Activated B cell treated with CpG ODN at 0.5 μM for 24 hours (primary cell): ENCODE results near the gene CERS4. TPM values are rescaled to one million over a fixed set of nuclear protein-coding genes. Genes with fewer than 3 reads are reported as not detected.

Source experiments
- ATAC-seq: fragments of 200-7000 bp; cut with Tn5 transposase; one replicate; pipeline ENCODE4 v1.10.0; 2021; ENCODE audit warnings: low read depth, mild to moderate bottlenecking, moderate library complexity
- CTCF ChIA-PET: fragments of 350-600 bp; sonication (Branson Sonifier 250); formaldehyde crosslinking; loops from one replicate; lab custom pipeline; 2021; ENCODE audit warnings: antibody characterized with exemption; lab: Charles Lee
- POLR2A ChIA-PET: fragments of 350-600 bp; sonication (Branson Sonifier 250); formaldehyde crosslinking; loops from one replicate; lab custom pipeline; 2021; ENCODE audit warnings: antibody characterized with exemption; lab: Charles Lee
- DNase-seq: peaks from one replicate; pipeline ENCODE4 v3.0.0; 2022
- H3K27ac Mint-ChIP-seq: one replicate; pipeline ENCODE4 v1.8.0; 2020; ENCODE audit warnings: mixed read lengths
- H3K27me3 Mint-ChIP-seq: one replicate; pipeline ENCODE4 v1.8.0; 2021; ENCODE audit warnings: mixed read lengths
- H3K36me3 Mint-ChIP-seq: one replicate; pipeline ENCODE4 v1.8.0; 2021; ENCODE audit warnings: low read depth, mixed read lengths
- H3K4me1 Mint-ChIP-seq: one replicate; pipeline ENCODE4 v1.8.0; 2021; ENCODE audit warnings: mixed read lengths
- H3K4me3 Mint-ChIP-seq: one replicate; pipeline ENCODE4 v1.8.0; 2020; ENCODE audit warnings: mild to moderate bottlenecking, mixed read lengths
- H3K9me3 Mint-ChIP-seq: one replicate; pipeline ENCODE4 v1.8.0; 2020; ENCODE audit warnings: mixed read lengths
- intact Hi-C: fragments of 100-400 bp; cut with micrococcal nuclease; formaldehyde crosslinking; loops from one replicate; pipeline ENCODE4 v1.15.1; 2024
- total RNA-seq: library from RNA; stranded (reverse); gene quantifications from 2 replicates; pipeline ENCODE4 v1.2.3, GENCODE V29; 2022
- TF ChIP-seq, protein P1 (sequence below): fragments of 200-600 bp; IDR thresholded peaks from one replicate; pipeline ENCODE4 v1.8.0; 2022; ENCODE audit warnings: antibody characterized with exemption, mild to moderate bottlenecking

Gene CERS4
- total RNA-seq, 1 donor from 2014 or later = 112 TPM

DNA sequence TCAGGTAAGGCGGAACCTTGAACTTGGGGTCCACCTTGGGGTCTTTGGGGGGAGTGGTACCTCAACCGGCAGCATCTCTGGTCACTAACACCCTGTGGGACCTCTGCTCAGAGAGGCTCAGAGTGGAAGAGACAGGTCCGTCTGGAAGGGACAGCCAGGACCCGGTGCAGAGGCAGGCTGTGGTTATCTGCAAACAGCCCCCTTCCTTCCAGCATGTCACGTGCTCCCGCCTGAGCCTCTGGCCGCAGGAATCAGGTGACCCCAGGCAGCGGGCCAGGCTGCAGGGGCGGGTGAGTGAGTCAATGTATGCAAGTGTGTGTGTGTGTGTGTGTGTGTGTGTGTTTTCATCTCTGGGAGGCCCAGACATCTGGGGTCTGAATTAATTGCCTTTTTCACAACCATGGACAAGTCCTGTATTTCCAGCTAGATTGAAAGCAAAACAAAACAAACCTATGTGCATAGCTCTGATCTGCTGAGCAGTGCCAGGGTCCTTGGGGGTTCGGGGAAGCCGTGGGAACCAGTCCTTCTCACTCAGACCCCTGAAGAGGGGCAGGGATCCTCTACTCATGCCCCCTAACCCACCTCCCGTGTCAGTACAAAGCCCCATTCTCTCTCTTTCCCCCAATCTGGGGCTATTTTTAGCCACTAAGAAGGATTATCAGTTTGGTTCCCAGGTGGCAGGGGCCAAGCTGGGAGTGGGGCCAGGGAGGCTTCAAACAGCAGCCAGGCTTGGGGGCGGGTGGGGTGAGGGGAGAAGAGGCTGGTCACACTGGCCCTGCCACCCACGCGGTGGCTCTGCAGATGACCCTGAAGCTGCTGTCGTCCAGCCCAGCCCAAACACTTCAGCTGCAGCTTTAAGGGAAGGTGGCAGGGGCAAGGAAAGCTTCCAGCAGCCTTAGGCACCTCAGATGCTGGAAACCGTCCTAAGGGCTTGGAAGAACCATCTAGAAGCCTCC, 31.4 kb downstream of the CERS4 start:
- intact Hi-C loops = loop anchor here (2.0 to 5.0 kb wide), 2 partner anchors 46 to 83 kb away; no protein-coding TSS in a partner anchor
- ChIA-PET POLR2A (interaction anchor here (0.5 to 2.6 kb wide), 8 partner anchors 18 to 177 kb away, joined by 3 to 22 read pairs (median 6); partner anchors contain the start of gene CERS4), CTCF (interaction anchor here (0.6 to 1.8 kb wide), 2 partner anchors 82 to 910 kb away, joined by 3 to 7 read pairs; no protein-coding TSS in a partner anchor)
- peak; percentile 88 for ATAC-seq
- TF ChIP-seq, protein P1, sequence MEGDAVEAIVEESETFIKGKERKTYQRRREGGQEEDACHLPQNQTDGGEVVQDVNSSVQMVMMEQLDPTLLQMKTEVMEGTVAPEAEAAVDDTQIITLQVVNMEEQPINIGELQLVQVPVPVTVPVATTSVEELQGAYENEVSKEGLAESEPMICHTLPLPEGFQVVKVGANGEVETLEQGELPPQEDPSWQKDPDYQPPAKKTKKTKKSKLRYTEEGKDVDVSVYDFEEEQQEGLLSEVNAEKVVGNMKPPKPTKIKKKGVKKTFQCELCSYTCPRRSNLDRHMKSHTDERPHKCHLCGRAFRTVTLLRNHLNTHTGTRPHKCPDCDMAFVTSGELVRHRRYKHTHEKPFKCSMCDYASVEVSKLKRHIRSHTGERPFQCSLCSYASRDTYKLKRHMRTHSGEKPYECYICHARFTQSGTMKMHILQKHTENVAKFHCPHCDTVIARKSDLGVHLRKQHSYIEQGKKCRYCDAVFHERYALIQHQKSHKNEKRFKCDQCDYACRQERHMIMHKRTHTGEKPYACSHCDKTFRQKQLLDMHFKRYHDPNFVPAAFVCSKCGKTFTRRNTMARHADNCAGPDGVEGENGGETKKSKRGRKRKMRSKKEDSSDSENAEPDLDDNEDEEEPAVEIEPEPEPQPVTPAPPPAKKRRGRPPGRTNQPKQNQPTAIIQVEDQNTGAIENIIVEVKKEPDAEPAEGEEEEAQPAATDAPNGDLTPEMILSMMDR = no peak
- Mint-ChIP-seq H3K4me1 (peaks cover 57% of the 10 kb centered on the region), H3K27me3 (no peaks in the 10 kb centered on the region), H3K4me3 (peak overlapping the region; percentile 36), H3K36me3 (peaks cover 50% of the 10 kb centered on the region), H3K27ac (peak overlapping the region; percentile 54), H3K9me3 (no peaks in the 10 kb centered on the region)
- DNase-seq = peak; percentile 34

DNA sequence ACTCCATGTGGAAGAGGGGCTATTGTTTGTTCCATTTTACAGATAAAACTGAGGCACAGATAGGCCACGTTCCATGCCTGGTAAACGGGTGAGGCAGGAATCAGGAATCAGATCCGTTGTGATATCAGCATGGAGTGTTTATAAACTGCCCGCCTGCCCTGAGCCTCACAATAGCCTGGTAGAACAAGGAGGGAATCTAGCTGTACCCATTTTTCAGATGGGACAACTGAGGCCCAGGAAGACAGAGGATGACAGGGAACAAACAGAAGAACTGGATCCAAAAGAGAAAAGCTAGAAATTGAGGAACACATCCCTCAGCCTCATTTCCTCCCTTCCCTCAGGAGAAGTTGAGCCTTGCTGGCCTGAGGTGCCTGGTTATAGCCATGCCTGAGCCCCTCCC, 32.5 kb downstream of the CERS4 start:
- H3K4me1 Mint-ChIP-seq = peaks cover 54% of the 10 kb centered on the region
- intact Hi-C loops = loop anchor here (2.0 to 5.0 kb wide), 2 partner anchors 47 to 84 kb away; no protein-coding TSS in a partner anchor
- H3K9me3 Mint-ChIP-seq = no peaks in the 10 kb centered on the region
- peaks cover 51% of the 10 kb centered on the region for H3K36me3 Mint-ChIP-seq
- H3K27me3 Mint-ChIP-seq = no peaks in the 10 kb centered on the region
- no peak for DNase-seq
- CTCF ChIA-PET = interaction anchor here (0.6 to 3.2 kb wide), 2 partner anchors 83 to 911 kb away, joined by 3 to 15 read pairs; no protein-coding TSS in a partner anchor
- no peak overlapping the region for H3K4me3 Mint-ChIP-seq
- ATAC-seq = no peak
- POLR2A ChIA-PET = interaction anchor here (0.6 to 2.8 kb wide), 3 partner anchors 31 to 183 kb away, joined by 3 to 7 read pairs (median 4); no protein-coding TSS in a partner anchor
- peak overlapping the region; percentile 12 for H3K27ac Mint-ChIP-seq
- TF ChIP-seq, protein P1 = no peak

DNA sequence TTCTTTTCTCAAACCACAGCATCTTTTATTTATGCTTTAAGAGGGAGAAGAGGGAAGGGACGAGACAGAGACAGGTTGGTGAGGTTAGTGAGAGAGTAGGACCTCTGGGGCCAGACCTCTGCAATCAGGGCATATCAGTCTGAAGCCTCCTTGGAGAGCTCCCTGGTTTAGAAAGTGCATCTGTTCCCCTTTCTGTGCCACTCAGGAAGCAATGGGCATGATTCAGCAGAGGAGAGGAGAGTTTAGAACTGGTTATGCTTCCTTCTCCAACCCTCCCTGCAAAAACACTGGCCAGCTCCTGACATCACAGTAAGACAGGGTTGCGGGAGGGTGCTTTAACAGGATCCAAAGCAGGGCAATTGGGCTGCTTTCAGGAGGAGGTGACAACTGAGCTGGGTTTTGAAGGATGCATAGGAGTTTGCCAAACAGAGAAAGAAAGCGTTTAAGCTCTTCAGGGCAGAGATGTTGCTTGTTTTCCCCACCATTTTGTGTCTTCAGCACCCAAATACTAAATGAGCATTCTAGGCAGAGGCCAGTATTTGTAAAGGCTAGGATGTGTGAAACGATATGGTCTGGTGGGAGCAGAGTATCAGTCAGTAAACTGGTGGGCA, 33.1 kb downstream of the CERS4 start:
- ChIA-PET POLR2A (interaction anchor here (1.9 to 2.8 kb wide), 2 partner anchors 32 to 47 kb away, joined by 7 to 12 read pairs; no protein-coding TSS in a partner anchor), CTCF (interaction anchor here (1.3 to 3.2 kb wide), 2 partner anchors 84 to 298 kb away, joined by 3 to 15 read pairs; partner anchors contain the start of gene TIMM44)
- Mint-ChIP-seq H3K36me3 (peaks cover 54% of the 10 kb centered on the region), H3K4me3 (no peak overlapping the region), H3K27ac (peak overlapping the region; percentile 20), H3K4me1 (peaks cover 51% of the 10 kb centered on the region), H3K27me3 (no peaks in the 10 kb centered on the region), H3K9me3 (no peaks in the 10 kb centered on the region)
- ATAC-seq (no peak), DNase-seq (no peak)
- TF ChIP-seq, protein P1 = no peak
- intact Hi-C loops = loop anchor here (5.0 kb wide), 1 partner anchor 85 kb away; no protein-coding TSS in a partner anchor

DNA sequence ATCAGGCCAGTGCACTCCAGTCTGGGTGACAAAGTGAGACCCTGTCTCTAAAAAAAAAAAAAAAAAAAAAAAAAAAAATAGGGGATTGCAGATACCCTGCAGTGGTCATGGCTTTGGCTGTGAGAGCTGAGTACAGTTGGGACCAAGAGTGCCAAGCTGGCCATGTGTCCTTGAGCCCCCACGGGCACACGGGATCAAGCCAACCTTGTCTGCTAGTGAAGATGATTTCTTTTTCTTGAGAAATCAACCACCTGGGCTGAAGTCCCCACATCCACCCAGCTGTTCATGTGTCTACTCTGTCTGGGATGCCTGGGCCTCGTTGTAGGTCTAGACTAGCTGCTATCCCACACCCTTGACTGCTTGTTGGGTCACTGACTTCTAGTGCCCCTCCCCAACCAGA, 34.0 kb downstream of the CERS4 start:
- CTCF ChIA-PET = interaction anchor here (1.3 to 3.2 kb wide), 3 partner anchors 10 to 299 kb away, joined by 3 to 15 read pairs (median 3); partner anchors contain the start of gene TIMM44
- intact Hi-C loops = loop anchor here (5.0 kb wide), 1 partner anchor 86 kb away; no protein-coding TSS in a partner anchor
- Mint-ChIP-seq H3K27me3 (no peaks in the 10 kb centered on the region), H3K27ac (no peak overlapping the region), H3K4me1 (peaks cover 48% of the 10 kb centered on the region), H3K4me3 (no peak overlapping the region), H3K9me3 (no peaks in the 10 kb centered on the region), H3K36me3 (peaks cover 57% of the 10 kb centered on the region)
- ATAC-seq (no peak), DNase-seq (no peak)
- POLR2A ChIA-PET = interaction anchor here (0.6 to 2.8 kb wide), 3 partner anchors 25 to 48 kb away, joined by 5 to 12 read pairs (median 7); no protein-coding TSS in a partner anchor
- TF ChIP-seq, protein P1 = no peak
